GM19395 (cell line): ENCODE results near the gene TRIM2.

ENCODE experiments used
- ATAC-seq: cut with Tn5 transposase; IDR thresholded peaks from one replicate; pipeline ENCODE4 v1.9.1; 2021; ENCODE audit warnings: mild to moderate bottlenecking, moderate library complexity; ENCODE audit not compliant: unreplicated experiment

TRIM2 gene

DNA sequence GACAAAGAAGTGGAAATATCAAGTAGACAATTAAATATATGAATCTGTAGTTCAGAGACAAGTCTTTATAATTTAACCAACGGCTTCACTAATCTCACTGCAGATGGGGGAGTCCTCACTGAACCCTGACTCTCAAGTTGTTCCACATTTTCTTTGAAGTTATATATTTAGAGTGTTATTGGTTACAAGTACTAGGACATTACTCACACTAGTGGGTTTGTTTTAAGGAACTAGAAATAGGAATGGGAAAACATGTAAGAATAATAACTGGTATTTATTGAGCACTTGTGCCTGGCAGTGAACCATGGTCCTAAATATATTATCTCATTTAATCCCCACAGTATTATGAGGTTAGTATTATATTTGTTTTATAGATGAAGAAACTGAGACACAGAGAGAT, 162.2 kb downstream of the TRIM2 start:
- no peak for ATAC-seq

DNA sequence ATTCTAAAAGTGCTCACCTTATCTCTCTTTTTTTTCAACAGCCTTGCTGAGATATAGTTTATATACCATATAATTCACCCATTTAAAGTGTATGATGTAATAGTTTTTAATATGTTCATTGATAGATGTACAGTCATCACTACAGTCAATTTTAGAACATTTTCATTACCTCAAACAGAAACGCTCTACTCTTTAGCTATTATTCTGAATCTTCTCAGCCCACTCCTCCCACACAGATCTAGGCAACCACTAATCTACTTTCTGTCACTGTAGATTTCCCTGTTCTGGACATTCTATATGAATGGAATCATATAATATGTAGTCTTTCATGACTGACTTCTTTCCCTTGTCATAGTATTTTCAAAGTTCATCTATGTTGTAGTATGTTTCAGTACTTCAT, 162.8 kb downstream of the TRIM2 start:
- ATAC-seq, result no peak

DNA sequence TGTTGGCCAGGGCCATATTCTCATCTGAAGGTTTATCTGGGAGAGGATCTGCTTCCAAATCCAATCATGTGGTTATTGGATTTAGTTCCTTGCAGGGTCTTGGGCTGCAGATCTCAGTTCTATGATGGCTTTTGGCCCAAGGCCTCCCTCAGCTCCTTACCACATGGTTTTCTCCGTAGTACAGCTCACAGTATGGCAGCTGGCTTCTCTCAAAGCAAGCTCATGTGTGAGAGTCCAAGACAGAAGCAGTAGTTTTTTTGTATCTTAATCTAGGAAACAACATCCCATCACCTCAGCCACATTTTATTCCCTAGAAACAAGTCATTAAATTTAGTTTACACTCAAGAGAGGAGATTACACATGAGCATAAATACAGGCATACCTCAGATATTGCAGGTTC, 164.8 kb downstream of the TRIM2 start:
- no peak for ATAC-seq

DNA sequence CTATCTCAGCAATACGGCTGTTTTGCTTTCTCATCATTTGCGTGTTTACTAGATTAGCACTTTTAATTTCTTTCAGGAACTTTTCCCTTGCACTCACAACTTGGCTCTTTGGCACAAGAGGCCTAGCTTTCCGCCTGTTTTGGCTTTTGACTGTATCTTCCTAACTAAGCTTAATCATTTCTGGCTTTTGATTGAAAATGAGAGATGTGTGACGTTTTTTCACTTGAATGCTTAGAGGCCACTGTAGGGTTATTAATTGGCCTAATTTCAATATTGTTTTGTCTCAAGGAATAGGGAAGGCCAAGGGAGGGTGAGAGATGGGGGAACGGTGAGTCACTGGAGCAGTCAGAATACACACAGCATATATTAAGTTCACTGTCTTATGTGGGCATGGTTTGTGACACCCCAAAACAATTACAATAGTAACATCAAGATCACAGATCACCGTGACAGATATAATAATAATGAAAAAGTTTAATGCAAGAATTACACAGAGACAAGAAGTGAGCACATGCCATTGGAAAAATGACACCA, 167.5 kb downstream of the TRIM2 start:
- ATAC-seq, result no peak

DNA sequence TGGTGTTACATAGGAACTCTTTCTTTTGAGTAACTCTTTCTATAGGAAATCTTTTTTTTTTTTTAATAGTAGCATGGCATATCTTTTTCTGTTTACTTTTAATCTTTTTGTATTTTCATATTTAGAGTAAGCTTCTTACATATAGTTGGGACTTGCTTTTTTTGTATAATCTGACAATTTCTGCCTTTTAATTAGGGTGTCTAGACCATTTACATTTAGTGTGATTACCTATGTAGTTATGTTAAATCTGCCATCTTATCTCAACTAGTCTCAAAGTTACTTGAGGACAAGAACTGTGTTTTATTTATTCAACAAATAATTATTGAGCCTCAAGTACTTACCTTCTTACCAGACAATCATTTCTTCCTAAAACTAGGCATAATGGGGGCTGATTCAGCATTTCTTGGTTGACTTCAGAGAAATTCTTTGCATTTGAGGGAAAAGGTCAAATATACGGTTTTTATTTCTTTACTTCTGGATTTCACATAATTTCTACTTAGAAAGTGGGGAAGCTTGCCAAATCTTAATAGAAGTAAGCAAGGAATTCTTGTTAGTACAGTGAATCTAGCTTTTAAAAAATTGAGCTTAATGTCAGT, 168.8 kb downstream of the TRIM2 start:
- no peak for ATAC-seq

DNA sequence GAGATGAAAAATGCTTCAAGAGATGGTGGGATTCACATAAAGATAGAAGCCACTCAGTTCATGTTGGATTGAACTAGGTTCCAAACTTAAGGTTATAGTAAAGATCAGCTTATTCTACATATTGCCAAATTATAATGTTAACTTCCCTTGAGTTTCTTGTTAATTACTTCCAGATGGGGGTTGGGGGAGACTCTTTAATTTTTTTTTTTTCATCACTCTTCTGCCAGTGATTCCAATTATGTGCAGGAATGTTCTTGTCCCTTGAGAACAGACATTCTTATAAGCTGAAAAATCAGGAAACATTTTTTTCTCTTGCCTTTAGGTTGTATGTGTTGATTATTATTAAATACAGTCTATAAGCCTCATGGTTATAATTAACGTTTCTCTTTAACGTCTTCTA, 170.2 kb downstream of the TRIM2 start:
- no peak for ATAC-seq

DNA sequence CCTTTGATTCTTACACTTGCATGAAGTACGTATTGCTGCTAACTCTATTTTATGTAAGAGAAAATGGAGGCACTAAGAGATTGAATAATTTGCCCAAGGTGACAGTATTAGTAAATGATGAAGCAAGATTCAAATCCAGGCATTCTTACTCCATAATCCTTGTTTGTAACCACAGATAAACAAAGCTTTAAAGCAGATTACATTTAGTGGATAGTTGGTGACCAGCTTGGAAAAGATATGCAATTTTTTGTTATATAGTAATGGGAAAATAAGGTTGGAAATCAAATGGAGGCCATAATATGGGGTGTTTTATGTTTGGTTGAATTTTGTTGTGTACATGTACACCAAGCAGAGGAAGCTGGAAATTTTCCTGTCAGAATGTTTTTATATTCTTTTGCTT, 171.1 kb downstream of the TRIM2 start:
- ATAC-seq, result no peak

DNA sequence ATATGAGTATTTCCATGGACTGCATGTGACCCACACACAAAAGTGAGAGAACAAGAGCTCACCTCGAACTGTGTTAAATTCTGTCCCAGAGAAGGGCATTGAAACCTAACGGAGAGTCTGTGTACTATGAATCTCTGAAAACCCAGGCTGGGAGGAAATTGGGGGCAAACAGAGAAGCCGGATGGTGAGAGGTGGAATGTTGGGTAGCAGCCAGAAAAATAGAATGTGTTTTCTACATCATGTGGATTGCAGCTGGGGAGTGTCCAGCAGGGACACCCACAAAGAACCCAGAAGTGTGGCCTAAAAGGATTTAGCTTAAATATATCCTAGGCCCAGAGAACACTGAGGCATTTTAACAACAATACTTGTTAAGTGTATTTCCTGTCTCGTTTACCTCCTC, 178.9 kb downstream of the TRIM2 start:
- ATAC-seq, result no peak

DNA sequence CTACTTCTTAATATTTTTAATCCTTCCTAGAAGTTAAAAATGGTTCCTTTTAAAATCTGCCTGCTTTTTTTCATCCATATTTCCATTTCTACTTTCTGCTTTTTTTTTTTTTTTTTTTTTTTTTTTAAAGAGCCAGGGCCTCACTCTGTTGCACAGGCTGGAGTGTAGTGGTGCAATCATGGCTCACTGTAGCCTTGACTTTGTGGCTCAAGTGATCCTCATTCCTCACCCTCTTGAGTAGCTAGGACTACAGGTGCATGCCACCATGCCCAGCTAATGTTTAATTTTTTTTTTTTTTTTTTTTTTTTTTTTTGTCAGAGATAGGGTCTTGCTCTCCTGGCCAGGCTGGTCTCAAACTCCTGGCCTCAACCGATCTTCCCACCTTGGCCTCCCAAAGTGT, 179.9 kb downstream of the TRIM2 start:
- ATAC-seq, result no peak

DNA sequence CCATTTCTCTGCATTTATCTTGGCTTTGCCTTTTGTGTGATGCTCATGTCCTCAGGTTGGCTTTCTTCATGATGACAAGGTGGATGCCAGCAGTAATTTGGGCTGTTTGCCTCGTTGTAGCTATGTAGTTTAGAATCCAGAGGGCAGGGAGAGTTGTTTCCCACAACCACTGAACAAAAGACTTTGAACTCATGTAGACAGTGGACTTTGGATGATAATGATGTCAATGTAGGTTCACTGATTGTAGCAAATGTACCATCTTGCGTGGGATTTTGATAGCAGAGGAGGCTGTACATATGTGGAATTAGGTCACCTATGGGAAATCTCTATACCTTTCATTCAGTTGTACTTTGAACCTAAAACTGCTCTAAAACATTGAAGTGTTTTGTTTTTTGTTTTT, 181.5 kb downstream of the TRIM2 start:
- ATAC-seq, result no peak

DNA sequence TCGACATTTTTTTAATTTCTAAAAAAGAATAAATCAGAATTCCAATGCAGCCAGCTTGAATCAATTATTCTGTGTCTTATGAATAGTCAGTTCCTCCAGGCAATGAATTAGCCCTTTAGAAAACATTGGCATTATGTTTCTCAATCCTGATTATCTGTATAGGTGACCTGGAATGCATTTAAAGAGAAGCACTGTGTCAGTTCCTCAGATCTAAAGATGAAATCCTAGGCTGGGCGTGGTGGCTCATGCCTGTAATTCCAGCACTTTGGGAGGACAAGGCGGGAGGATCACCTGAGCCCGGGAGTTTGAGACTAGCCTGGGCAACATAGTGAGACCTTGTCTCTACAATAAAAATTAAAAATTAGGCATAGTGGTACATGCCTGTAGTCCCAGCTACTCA, 183.7 kb downstream of the TRIM2 start:
- ATAC-seq, result no peak
